ENCODE results near the gene HMCES. TPM values are rescaled to one million over a fixed set of nuclear protein-coding genes. Genes with fewer than 3 reads are reported as not detected.

Gene HMCES
- total RNA-seq, 2 donors from 2014 or later: 48.2 to 55.3 TPM

- DNase-seq (no peak), ATAC-seq (no peak)
- Mint-ChIP-seq H3K27ac (no peak overlapping the region), H3K27me3 (no peaks in the 10 kb centered on the region), H3K36me3 (ENCODE audit: low read depth) (no peaks in the 10 kb centered on the region), H3K4me3 (no peak overlapping the region), H3K4me1 (peaks cover 3% of the 10 kb centered on the region)
- H3K9me3 ChIP-seq (ENCODE audit: control insufficient read depth, low read length, poor library complexity, severe bottlenecking): no peaks in the 10 kb centered on the region
Measured at GRCh38 chr3:129295286-129295685, 16.6 kb downstream of the HMCES start.

DNA sequence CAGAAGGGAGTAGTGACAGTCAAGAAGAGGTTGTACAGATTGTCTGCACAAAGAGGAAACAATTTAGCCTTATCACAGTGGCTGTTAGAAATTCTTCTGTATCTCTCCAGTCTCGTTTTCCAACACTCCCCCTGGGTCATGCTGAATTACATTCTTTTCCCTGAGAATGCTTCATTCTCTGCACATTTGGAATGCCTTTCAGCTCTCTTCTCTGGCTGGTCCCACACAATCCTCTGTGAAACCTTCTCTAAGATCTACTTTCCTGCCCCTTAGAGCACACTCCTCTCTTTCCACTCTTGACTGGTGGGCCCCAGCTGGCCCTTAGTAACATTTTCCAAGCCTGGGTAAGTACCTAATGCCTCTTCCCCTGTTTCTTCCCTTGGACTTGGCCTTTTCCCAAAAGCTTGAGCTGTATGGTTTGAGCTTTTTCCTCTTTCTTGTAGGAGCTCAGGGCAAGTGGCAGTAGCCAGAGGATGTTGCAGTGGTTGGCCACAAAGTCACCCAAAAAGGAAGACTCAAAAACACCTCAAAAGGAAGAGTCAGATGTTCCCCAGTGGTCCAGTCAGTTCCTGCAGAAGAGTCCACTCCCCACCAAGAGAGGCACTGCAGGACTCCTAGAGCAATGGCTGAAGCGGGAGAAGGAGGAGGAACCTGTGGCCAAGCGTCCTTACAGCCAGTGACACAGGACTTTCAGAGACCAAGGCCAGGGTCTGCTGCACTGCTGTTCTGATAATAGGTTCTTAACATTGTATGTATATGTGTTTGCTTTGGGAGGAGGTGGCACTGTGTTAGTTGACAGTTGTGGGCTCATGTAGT, 25.7 kb downstream of the HMCES start:
- Mint-ChIP-seq H3K36me3 (ENCODE audit: low read depth) (peaks cover 7% of the 10 kb centered on the region), H3K4me3 (peak overlapping the region; percentile 25), H3K27me3 (no peaks in the 10 kb centered on the region), H3K27ac (peak overlapping the region; percentile 87), H3K4me1 (peaks cover 19% of the 10 kb centered on the region)
- ATAC-seq: no peak
- DNase-seq: no peak
- H3K9me3 ChIP-seq (ENCODE audit: control insufficient read depth, low read length, poor library complexity, severe bottlenecking): no peaks in the 10 kb centered on the region

GRCh38 chr3:129304962-129305222, 26.2 kb downstream of the HMCES start:
- no peaks in the 10 kb centered on the region for H3K27me3 Mint-ChIP-seq
- H3K36me3 Mint-ChIP-seq (ENCODE audit: low read depth): peaks cover 7% of the 10 kb centered on the region
- peak overlapping the region; percentile 87 for H3K27ac Mint-ChIP-seq
- H3K4me1 Mint-ChIP-seq: peaks cover 19% of the 10 kb centered on the region
- H3K9me3 ChIP-seq (ENCODE audit: control insufficient read depth, low read length, poor library complexity, severe bottlenecking): no peaks in the 10 kb centered on the region
- no peak for ATAC-seq
- H3K4me3 Mint-ChIP-seq: no peak overlapping the region
- DNase-seq: no peak

DNA sequence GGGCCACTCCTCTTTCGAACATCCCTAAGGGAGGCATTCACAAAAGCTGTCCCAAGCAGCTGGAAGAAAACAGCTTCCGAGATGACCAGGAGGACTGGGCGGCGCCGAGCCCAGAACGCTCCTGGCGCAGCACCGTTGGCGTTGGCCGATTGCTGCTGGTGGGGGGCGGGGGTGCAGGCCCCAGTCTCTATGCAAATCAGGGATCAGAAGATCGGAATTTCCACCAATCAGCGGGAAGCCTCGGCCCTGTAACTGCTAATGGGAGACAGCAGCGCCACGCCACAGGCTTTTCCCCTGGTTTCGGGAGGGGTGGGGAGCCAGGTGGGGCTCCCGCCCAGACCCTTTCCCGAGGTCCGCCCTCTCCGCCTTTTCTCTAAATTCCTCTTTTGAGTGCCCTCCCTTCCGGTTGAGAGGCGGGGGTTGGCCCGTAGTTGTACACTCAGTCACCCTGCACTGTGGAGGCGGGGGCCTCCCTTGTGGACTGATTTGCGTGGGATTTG, 27.0 kb downstream of the HMCES start:
- DNase-seq (no peak), ATAC-seq (peak; percentile 60)
- peak overlapping the region; percentile 47 for H3K4me3 Mint-ChIP-seq
- peaks cover 19% of the 10 kb centered on the region for H3K4me1 Mint-ChIP-seq
- H3K27ac Mint-ChIP-seq: peak overlapping the region; percentile 87
- no peaks in the 10 kb centered on the region for H3K9me3 ChIP-seq (ENCODE audit: control insufficient read depth, low read length, poor library complexity, severe bottlenecking)
- H3K27me3 Mint-ChIP-seq: no peaks in the 10 kb centered on the region
- peaks cover 7% of the 10 kb centered on the region for H3K36me3 Mint-ChIP-seq (ENCODE audit: low read depth)

GRCh38 chr3:129308636-129309035, 30.0 kb downstream of the HMCES start:
- no peaks in the 10 kb centered on the region for H3K9me3 ChIP-seq (ENCODE audit: control insufficient read depth, low read length, poor library complexity, severe bottlenecking)
- no peak for DNase-seq
- peaks cover 28% of the 10 kb centered on the region for H3K4me1 Mint-ChIP-seq
- peaks cover 7% of the 10 kb centered on the region for H3K36me3 Mint-ChIP-seq (ENCODE audit: low read depth)
- H3K27ac Mint-ChIP-seq: no peak overlapping the region
- H3K27me3 Mint-ChIP-seq: no peaks in the 10 kb centered on the region
- ATAC-seq: no peak
- no peak overlapping the region for H3K4me3 Mint-ChIP-seq

GRCh38 chr3:129310111-129311011, 31.7 kb downstream of the HMCES start:
- no peaks in the 10 kb centered on the region for H3K27me3 Mint-ChIP-seq
- H3K27ac Mint-ChIP-seq: peak overlapping the region; percentile 83
- H3K4me3 Mint-ChIP-seq: no peak overlapping the region
- no peaks in the 10 kb centered on the region for H3K9me3 ChIP-seq (ENCODE audit: control insufficient read depth, low read length, poor library complexity, severe bottlenecking)
- H3K4me1 Mint-ChIP-seq: peaks cover 27% of the 10 kb centered on the region
- H3K36me3 Mint-ChIP-seq (ENCODE audit: low read depth): no peaks in the 10 kb centered on the region
- ATAC-seq (no peak), DNase-seq (no peak)

DNA sequence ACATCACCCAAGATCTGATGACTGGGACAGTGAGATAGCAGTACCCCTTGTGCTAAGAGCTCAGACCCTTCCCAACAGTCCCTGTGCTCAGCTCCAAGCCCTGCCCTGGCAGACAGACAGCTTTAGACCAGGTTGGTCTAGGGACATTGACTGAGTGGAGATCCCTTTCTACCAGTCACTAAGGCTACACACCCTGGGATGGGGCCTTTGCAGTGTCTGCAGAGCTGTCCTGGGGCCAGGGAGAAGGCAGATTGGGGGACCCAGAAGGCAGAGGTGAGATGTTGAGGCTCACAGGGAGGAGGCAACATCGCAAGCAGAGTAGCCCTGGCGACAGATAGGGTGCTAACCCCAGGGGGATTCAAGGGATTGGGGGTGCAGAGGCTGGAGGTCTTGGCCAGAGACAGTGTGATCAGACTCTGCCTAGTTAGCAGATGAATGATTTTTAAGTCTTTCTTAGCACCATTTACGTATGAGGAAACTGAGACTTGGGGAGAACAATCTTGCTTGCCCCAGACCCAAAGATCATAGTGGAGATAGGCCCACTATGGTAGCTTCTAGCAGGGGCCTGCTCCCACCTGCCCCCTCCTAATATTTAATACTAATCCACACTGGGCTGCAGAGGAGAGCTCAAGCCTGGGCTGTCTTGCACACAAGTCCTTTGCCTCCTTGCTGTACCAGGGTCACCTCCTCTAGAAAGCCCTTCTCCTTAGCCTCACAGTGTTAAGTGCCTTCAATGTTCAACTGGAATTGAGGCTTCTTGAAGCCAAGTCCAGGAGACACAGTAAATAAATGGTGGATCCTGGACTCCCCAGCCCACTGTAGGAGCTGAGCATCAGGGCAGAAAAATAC, 32.6 kb downstream of the HMCES start:
- no peak overlapping the region for H3K4me3 Mint-ChIP-seq
- no peaks in the 10 kb centered on the region for H3K27me3 Mint-ChIP-seq
- peaks cover 2% of the 10 kb centered on the region for H3K36me3 Mint-ChIP-seq (ENCODE audit: low read depth)
- no peaks in the 10 kb centered on the region for H3K9me3 ChIP-seq (ENCODE audit: control insufficient read depth, low read length, poor library complexity, severe bottlenecking)
- DNase-seq (no peak), ATAC-seq (no peak)
- H3K4me1 Mint-ChIP-seq: peaks cover 29% of the 10 kb centered on the region
- H3K27ac Mint-ChIP-seq: peak overlapping the region; percentile 83

DNA sequence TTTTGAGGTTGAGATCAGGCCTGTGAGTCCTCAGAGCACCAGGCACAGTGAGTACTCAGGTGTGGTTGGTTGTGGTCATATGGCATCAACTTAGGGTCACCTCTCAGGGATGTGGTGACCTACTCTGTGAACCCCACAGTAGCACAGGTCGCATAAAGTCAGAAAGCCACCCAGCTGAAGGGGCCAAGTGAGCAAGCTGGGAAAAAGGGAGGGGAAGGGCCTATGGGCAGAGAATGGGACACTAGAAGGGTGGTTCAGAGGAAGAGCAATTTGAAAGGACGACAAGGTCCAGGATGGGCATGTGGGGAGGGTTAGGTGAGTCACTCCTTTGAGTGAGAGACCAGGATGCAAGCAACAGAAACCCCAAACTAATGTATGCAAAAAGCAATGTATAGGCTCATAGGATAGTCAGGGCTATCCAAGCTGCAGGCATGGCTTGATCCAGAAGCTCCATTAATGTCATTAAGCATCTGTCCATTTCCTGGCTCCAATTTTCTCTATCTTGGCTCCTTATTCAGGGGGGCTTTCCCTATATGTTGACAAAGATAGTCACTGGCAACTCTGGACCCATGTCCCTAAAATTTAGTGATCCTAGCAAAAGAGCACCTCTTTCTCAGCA, 33.5 kb downstream of the HMCES start:
- H3K4me3 Mint-ChIP-seq: peak overlapping the region; percentile 85

DNA sequence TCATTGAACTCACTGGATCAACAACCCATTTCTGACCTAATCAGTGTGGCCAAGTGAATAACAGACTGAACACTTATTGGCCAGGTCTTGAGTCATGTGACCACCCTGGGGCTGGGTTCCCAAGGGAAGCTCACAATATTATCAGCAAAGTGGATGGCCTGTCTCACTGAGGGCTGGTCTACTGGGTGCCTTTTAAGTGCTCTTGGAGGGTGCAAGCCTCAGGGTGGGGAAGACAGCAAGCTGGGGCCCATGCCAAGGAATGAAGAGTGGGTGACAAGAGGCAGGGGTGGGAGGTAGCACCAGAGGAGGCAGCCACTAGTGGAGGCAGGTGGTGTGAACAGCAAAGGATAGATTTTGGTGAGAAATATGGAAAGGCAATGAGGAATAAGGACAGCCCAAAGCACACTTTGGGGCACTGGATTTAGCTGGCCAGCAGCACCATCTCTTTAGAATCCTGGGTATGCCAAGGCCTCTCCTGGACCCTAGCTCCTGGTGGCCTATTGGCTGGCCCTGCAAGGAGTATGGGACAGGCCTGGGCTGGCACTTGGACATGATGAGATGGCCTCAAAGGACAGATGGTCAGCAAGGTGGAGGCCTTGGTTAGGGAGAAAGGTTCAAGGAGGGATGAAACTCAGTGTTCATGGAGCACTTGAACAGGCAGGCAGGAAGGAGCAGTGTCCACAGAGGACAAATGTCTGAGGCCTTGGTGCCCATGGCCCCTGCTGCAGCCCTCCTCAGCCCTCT, 34.2 kb downstream of the HMCES start:
- ATAC-seq (peak; percentile 1), DNase-seq (no peak)
- Mint-ChIP-seq H3K36me3 (ENCODE audit: low read depth) (peaks cover 2% of the 10 kb centered on the region), H3K4me1 (peaks cover 27% of the 10 kb centered on the region), H3K4me3 (peak overlapping the region; percentile 74), H3K27ac (peak overlapping the region; percentile 92), H3K27me3 (no peaks in the 10 kb centered on the region)
- no peaks in the 10 kb centered on the region for H3K9me3 ChIP-seq (ENCODE audit: control insufficient read depth, low read length, poor library complexity, severe bottlenecking)

More for the DNA sequence above, 33.5 kb downstream of the HMCES start:
- ATAC-seq (no peak), DNase-seq (no peak)
- peak overlapping the region; percentile 12 for H3K27ac Mint-ChIP-seq
- peaks cover 2% of the 10 kb centered on the region for H3K36me3 Mint-ChIP-seq (ENCODE audit: low read depth)
- H3K9me3 ChIP-seq (ENCODE audit: control insufficient read depth, low read length, poor library complexity, severe bottlenecking): no peaks in the 10 kb centered on the region
- H3K4me1 Mint-ChIP-seq: peaks cover 27% of the 10 kb centered on the region
- H3K27me3 Mint-ChIP-seq: no peaks in the 10 kb centered on the region

- peak overlapping the region; percentile 91 for H3K4me3 Mint-ChIP-seq
- no peak for DNase-seq
- ATAC-seq: peak; percentile 7
Measured at GRCh38 chr3:129313415-129313664, 34.7 kb downstream of the HMCES start.

GRCh38 chr3:129313665-129314385, 35.2 kb downstream of the HMCES start:
- ATAC-seq (peak; percentile 18), DNase-seq (no peak)
- Mint-ChIP-seq H3K4me1 (peaks cover 25% of the 10 kb centered on the region), H3K36me3 (ENCODE audit: low read depth) (peaks cover 2% of the 10 kb centered on the region), H3K27ac (peak overlapping the region; percentile 92), H3K27me3 (no peaks in the 10 kb centered on the region), H3K4me3 (peak overlapping the region; percentile 91)
- H3K9me3 ChIP-seq (ENCODE audit: control insufficient read depth, low read length, poor library complexity, severe bottlenecking): no peaks in the 10 kb centered on the region

More at GRCh38 chr3:129313415-129313664, 34.7 kb downstream of the HMCES start:
- H3K9me3 ChIP-seq (ENCODE audit: control insufficient read depth, low read length, poor library complexity, severe bottlenecking): no peaks in the 10 kb centered on the region
- Mint-ChIP-seq H3K27me3 (no peaks in the 10 kb centered on the region), H3K27ac (peak overlapping the region; percentile 92), H3K4me1 (peaks cover 27% of the 10 kb centered on the region), H3K36me3 (ENCODE audit: low read depth) (peaks cover 2% of the 10 kb centered on the region)
